Panc1 (cell line): ENCODE data around the gene VSTM1. TPM values are rescaled to one million over a fixed set of nuclear protein-coding genes. Genes with fewer than 3 reads are reported as not detected.

Source experiments
- ATAC-seq: fragments of 200-7000 bp; cut with Tn5 transposase; 2 replicates; pipeline ENCODE4 v1.9.1; 2020; ENCODE audit warnings: mild to moderate bottlenecking, moderate library complexity
- BruUV-seq: library from RNA; stranded (reverse); fragments of 400-500 nt; replicated peaks from 2 replicates; lab custom pipeline; 2021; lab: Mats Ljungman, UMichigan
- CTCF ChIA-PET: fragments of 300-600 bp; sonication (Branson Sonifier 250); formaldehyde crosslinking; loops from one replicate; lab custom pipeline; 2022; ENCODE audit warnings: antibody characterized with exemption; lab: Charles Lee
- POLR2A ChIA-PET: fragments of 300-600 bp; sonication (Branson Sonifier 250); formaldehyde crosslinking; loops from one replicate; lab custom pipeline; 2022; ENCODE audit warnings: antibody characterized with exemption; lab: Charles Lee
- DNase-seq: peaks from one replicate; pipeline ENCODE4 v3.0.0-alpha.2; 2010; ENCODE audit warnings: low read depth, low spot score
- H3K27ac ChIP-seq: 2 replicates; pipeline ENCODE4 v1.5.1; 2011; ENCODE audit warnings: mild to moderate bottlenecking, low read length, inconsistent platforms
- H3K27me3 ChIP-seq: fragments of 200-500 bp; sonication (Bioruptor generic); 2 replicates; pipeline ENCODE4 v1.6.0; 2014; ENCODE audit warnings: low read length, inconsistent platforms; ENCODE audit not compliant: control insufficient read depth, insufficient read depth
- H3K36me3 ChIP-seq: fragments of 200-500 bp; sonication (Bioruptor generic); 2 replicates; pipeline ENCODE4 v1.5.1; 2014; ENCODE audit warnings: inconsistent platforms, mild to moderate bottlenecking, low read length, moderate library complexity; ENCODE audit not compliant: control insufficient read depth, insufficient read depth
- H3K4me1 ChIP-seq: 2 replicates; pipeline ENCODE4 v1.5.1; 2011; ENCODE audit warnings: inconsistent platforms, mild to moderate bottlenecking, low read length, moderate library complexity; ENCODE audit not compliant: control insufficient read depth, insufficient read depth
- H3K4me3 ChIP-seq, 2 experiments: 2 replicates each; pipeline ENCODE4 v1.5.1; 2011 to 2012; ENCODE audit warnings: low read depth in 2 of 2, low read length in 2 of 2, mild to moderate bottlenecking in 2 of 2, inconsistent platforms in 1 of 2, moderate library complexity in 1 of 2
- H3K9me3 ChIP-seq: fragments of 200-500 bp; sonication (Bioruptor generic); 2 replicates; pipeline ENCODE4 v1.5.1; 2014; ENCODE audit warnings: low read depth, mild to moderate bottlenecking, inconsistent platforms, low read length, moderate library complexity; ENCODE audit not compliant: control insufficient read depth, insufficient read depth
- POLR2AphosphoS5 ChIP-seq: IDR thresholded peaks from 2 replicates; pipeline ENCODE4 v1.6.1; 2012; ENCODE audit warnings: mild to moderate bottlenecking, low read depth, low read length, moderate library complexity
- REST ChIP-seq, 2 experiments: IDR thresholded peaks; 2 replicates each; pipeline ENCODE4 v1.6.1; 2011 to 2012; ENCODE audit warnings: low read depth in 2 of 2, control low read depth in 1 of 2, low read length in 1 of 2, mild to moderate bottlenecking in 1 of 2, moderate library complexity in 1 of 2; ENCODE audit not compliant: insufficient read depth in 1 of 2
- SIN3A ChIP-seq: IDR thresholded peaks from 2 replicates; pipeline ENCODE4 v1.6.1; 2012; ENCODE audit warnings: low read depth, mild to moderate bottlenecking, low read length, moderate library complexity, borderline replicate concordance; ENCODE audit not compliant: insufficient read depth
- TCF7L2 ChIP-seq: IDR thresholded peaks from 2 replicates; pipeline ENCODE4 v1.6.1; 2011; ENCODE audit warnings: mild to moderate bottlenecking, low read depth, low read length, inconsistent platforms
- in situ Hi-C: cut with HindIII; loops from 2 replicates; pipeline ENCODE4 v1.10.0; 2016; ENCODE audit warnings: low sequenced_read_pairs, low pct_unique_long_range_greater_than_20kb
- intact Hi-C: fragments of 100-400 bp; cut with micrococcal nuclease; formaldehyde crosslinking; loops from one replicate; pipeline ENCODE4 v1.10.0; 2022; ENCODE audit not compliant: unreplicated experiment
- total RNA-seq: library from RNA; stranded (reverse); gene quantifications from one replicate; pipeline ENCODE4 v1.2.1, GENCODE V29; 2021; ENCODE audit not compliant: unreplicated experiment
- TF ChIP-seq, protein P1 (sequence below): fragments of 450-650 bp; IDR thresholded peaks from 2 replicates; pipeline ENCODE4 v1.5.1; 2017; ENCODE audit warnings: mild to moderate bottlenecking

VSTM1 gene
- total RNA-seq, 1 experiment from 2014 or later: 1.5 TPM

DNA sequence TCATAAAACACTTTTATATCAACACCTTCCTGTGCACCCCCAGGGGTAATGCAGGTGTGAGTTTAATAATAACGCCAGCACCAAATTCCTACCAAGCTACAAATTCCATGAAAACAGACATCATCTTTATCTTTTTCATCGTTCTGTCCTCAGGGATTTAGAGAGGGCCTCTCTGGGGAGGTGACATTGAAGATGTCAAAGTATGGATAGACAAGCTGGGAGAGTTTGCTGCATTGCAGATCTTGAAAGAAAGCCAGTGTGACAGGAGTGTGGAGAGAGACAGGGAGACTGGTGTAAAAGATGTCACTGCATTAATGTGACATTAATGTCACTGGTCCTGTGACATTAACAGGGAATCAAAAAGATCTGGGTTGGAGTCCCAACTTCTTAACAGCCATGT is 62.2 kb downstream of the VSTM1 start:
- H3K36me3 ChIP-seq: no peaks in the 10 kb centered on the region
- in situ Hi-C loops: no loop called here
- DNase-seq: no peak
- ChIA-PET CTCF (interaction anchor here (1.6 to 1.7 kb wide), 2 partner anchors 22 to 120 kb away, joined by 3 to 4 read pairs; partner anchors contain the start of gene PRKCG), POLR2A (no interaction called here)
- peaks cover 46% of the 10 kb centered on the region for H3K4me1 ChIP-seq
- BruUV-seq: no TSS peak
- no peaks in the 10 kb centered on the region for H3K27me3 ChIP-seq
- intact Hi-C loops: no loop called here
- H3K9me3 ChIP-seq: no peaks in the 10 kb centered on the region
- H3K4me3 ChIP-seq: no peak overlapping the region
- TF ChIP-seq SIN3A (no peak), REST (IDR thresholded peaks at IDR 0.05; ENCODE audit: insufficient read depth in 1 of 2, low read depth in 2 of 2, low read length in 1 of 2) (no peak)
- TF ChIP-seq, protein P1, sequence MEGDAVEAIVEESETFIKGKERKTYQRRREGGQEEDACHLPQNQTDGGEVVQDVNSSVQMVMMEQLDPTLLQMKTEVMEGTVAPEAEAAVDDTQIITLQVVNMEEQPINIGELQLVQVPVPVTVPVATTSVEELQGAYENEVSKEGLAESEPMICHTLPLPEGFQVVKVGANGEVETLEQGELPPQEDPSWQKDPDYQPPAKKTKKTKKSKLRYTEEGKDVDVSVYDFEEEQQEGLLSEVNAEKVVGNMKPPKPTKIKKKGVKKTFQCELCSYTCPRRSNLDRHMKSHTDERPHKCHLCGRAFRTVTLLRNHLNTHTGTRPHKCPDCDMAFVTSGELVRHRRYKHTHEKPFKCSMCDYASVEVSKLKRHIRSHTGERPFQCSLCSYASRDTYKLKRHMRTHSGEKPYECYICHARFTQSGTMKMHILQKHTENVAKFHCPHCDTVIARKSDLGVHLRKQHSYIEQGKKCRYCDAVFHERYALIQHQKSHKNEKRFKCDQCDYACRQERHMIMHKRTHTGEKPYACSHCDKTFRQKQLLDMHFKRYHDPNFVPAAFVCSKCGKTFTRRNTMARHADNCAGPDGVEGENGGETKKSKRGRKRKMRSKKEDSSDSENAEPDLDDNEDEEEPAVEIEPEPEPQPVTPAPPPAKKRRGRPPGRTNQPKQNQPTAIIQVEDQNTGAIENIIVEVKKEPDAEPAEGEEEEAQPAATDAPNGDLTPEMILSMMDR: no peak
- no peak for ATAC-seq
- peak overlapping the region; percentile 94 for H3K27ac ChIP-seq

DNA sequence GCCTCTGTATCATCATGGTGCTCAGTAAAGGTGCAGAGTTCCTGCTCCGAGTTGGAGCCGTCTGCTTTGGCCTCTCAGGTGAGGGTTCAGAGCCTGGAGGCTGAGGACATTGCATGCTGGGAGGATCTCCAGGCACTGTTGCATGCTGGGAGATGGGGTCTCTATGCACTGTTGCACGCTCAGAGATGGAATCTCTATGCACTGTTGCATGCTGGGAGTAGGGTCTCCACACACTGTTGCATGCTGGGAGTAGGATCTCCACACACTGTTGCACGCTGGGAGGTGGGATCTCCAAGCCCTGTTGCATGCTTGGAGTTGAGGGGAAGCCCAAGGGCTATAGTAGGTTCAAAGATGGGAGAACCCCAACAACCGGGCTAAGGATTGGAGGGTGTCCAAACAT is 64.0 kb downstream of the VSTM1 start:
- peak overlapping the region; percentile 94 for H3K27ac ChIP-seq
- no TSS peak for BruUV-seq
- H3K36me3 ChIP-seq: no peaks in the 10 kb centered on the region
- POLR2A ChIA-PET: no interaction called here
- H3K9me3 ChIP-seq: no peaks in the 10 kb centered on the region
- TF ChIP-seq TCF7L2 (no peak), POLR2AphosphoS5 (no peak), REST (IDR thresholded peaks at IDR 0.05; ENCODE audit: insufficient read depth in 1 of 2, low read depth in 2 of 2, low read length in 1 of 2) (no peak), SIN3A (no peak)
- TF ChIP-seq, protein P1: no peak
- DNase-seq (no peak), ATAC-seq (no peak)
- peaks cover 46% of the 10 kb centered on the region for H3K4me1 ChIP-seq
- in situ Hi-C loops: no loop called here
- no peak overlapping the region for H3K4me3 ChIP-seq
- intact Hi-C loops: no loop called here
- H3K27me3 ChIP-seq: no peaks in the 10 kb centered on the region
- CTCF ChIA-PET: no interaction called here
